HG03060 (cell line): ENCODE measurements around the gene PTPRN.
A peak's percentile ranks its signal among the peaks of the same experiment; 100 is the strongest.
"Not testable (repeated sequence)": the region's sequence is repeated elsewhere in the genome, so short reads cannot be mapped to it uniquely, and the experiment has no call there.

ENCODE experiments used
- ATAC-seq: cut with Tn5 transposase; IDR thresholded peaks from one replicate; pipeline ENCODE4 v1.9.1; 2021; ENCODE audit warnings: low read depth, moderate number of reproducible peaks; ENCODE audit not compliant: unreplicated experiment

The PTPRN gene

DNA sequence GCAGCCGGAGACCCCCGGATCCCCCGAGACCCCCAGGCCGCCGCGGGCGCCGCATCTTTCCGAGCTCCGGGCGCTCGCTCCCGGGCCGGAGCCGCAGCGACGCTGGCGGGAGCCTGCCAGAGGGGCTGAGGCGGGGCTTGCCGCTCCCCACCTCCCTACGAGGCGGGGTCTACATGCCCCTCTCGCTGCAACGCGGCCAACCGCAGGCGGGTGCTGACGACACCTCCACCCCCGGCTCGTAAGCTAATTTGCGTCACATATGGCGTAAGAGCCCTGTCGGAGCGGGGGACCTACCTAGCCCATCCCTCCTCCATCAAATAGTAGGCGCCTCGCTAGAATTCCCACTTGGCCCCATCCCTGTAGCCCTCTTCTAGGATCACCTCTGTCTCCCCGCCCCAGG is at the start of gene PTPRN:
PTPRN (minus strand) TSS at position 124 of the 400 bp plus-strand sequence; CDS start at position 55, 69 bp downstream.
- ATAC-seq: no peak

GRCh38 chr2:219358170-219359075 is 49.2 kb upstream of the PTPRN start:
- no peak for ATAC-seq

DNA sequence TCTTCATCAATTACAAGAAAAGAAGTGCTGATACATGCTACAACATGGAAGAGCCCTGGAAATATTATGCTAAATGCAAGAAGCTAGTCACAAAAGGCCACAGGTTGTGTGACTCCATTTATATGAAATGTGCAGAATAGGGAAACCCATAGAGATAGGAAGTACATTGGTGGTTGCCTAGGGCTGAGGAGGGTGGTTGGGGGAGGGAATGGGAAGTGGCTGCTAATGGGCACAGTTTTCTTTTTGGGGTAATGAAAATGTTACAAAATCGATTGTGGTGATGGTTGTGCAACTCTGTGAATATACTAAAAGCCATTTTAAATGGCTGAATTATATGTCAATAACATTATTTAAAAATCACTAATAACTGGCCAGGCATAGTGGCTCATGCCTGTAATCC is 47.6 kb upstream of the PTPRN start:
- no peak for ATAC-seq

GRCh38 chr2:219354582-219354981 is 45.4 kb upstream of the PTPRN start:
- ATAC-seq: no peak

DNA sequence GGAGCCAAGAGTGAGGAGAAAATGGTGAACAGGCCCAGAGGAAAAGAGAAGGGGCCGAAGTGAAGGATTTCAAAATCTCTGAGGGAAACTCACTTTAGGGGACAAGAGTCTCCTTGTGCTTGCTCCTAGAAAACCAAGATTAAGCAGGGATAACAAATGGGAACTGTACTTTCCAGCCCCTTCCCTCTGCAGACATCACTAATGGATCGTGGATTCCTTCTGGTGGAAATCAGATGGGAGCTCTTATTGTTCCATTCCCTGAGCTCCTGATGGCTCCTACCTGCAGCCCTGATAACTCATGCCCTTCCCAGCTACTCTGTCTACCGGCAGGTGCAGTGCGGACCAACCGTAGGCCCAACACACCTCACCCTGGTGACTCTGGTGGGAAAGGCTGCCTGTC is 43.9 kb upstream of the PTPRN start:
- ATAC-seq: no peak

DNA sequence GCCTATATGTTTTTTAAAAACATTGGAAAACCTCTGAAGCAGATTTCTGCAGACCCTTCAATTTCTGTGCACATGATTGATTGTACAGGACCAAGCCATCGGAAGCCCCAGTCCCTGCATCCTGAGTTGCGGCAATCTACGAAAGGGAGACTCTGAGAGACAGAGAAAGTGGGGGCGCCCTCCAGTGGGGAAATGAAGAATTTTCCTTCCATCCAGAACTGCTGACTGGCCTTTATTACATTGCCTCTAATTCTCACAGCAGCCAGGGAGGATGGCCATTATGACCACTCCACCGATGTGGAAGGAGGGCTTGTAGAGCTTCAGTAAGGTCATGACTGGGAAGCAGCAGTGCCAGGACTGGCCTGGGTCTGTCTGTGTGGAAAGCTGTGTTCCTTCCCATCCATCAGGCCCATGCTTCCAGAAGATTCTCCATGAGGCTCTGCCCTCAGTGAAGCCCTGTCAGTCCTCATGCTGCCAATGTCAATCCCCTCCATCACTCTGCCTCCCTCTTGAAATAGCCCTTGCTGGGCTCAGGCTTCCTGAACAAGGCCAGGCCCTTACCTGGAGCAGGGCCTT is 43.3 kb upstream of the PTPRN start:
- ATAC-seq: peak; percentile 55

- ATAC-seq: no peak
Measured at GRCh38 chr2:219350710-219351221, 41.6 kb upstream of the PTPRN start.

GRCh38 chr2:219350215-219350614 is 41.0 kb upstream of the PTPRN start:
- no peak for ATAC-seq

- no peak for ATAC-seq
Measured at GRCh38 chr2:219344751-219345430, 35.7 kb upstream of the PTPRN start.

GRCh38 chr2:219335373-219335786 is 26.2 kb upstream of the PTPRN start:
- no peak for ATAC-seq

- ATAC-seq: no peak
Measured at GRCh38 chr2:219334076-219334475, 24.9 kb upstream of the PTPRN start.

- ATAC-seq: no peak
Measured at GRCh38 chr2:219332542-219332941, 23.3 kb upstream of the PTPRN start, which contains the start of gene RESP18. RESP18 (minus strand) TSS chr2:219332744.

DNA sequence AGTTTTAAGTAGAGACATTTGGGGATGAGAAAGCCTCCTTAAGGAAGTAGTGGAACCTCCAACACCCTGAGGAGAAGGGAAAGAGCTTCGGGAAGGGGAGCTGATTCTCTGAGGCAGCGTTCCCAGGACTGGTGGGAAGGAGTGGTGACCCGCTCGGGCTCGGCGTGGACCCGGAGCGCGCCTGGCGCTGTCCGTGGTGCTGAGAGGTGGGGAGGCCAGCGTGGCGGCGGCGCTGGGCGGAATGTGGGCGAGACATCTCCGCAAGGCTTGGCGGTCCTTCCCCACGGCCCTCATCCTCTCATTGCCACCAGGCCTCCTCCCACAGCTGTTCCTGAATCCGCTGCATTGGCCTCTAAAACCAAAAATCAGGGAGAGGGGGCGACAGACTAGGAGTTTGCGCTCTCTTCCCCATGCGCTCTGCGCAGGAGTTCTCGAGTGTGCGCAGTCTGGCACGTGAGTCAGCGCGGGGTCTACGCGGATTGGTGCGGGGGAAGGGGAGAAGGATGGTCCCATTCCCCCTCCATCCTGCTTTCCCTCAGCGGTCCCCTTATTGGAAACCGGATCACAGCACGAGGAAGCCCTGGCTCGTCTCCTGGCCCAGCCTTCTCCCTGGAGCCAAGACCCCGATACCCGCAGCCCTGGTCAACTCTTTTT is 22.5 kb upstream of the PTPRN start:
- ATAC-seq: no peak

DNA sequence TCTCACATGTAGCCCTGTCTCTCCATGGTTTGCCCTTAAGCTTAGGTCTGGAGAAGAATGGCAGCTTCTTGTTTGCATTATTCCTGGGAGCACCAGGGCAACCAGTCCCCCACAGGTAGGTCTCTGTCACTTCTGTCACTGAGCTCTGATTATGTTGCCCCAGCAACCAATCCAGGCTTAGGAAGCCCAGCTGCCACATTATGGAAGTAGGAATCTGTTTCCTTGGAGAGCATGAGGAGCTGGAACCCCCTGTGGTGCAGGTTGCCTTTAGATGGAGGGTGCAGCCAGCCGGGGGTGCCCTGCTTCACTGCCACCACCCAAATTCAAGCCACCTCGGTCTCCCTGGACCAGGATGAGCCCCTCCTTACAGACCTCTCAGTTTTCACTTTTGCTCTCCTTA is 18.5 kb upstream of the PTPRN start:
- no peak for ATAC-seq

GRCh38 chr2:219325657-219326315 is 16.6 kb upstream of the PTPRN start:
- no peak for ATAC-seq

- no peak for ATAC-seq
Measured at GRCh38 chr2:219325136-219325535, 15.9 kb upstream of the PTPRN start.

GRCh38 chr2:219323434-219323833 is 14.2 kb upstream of the PTPRN start:
- no peak for ATAC-seq

DNA sequence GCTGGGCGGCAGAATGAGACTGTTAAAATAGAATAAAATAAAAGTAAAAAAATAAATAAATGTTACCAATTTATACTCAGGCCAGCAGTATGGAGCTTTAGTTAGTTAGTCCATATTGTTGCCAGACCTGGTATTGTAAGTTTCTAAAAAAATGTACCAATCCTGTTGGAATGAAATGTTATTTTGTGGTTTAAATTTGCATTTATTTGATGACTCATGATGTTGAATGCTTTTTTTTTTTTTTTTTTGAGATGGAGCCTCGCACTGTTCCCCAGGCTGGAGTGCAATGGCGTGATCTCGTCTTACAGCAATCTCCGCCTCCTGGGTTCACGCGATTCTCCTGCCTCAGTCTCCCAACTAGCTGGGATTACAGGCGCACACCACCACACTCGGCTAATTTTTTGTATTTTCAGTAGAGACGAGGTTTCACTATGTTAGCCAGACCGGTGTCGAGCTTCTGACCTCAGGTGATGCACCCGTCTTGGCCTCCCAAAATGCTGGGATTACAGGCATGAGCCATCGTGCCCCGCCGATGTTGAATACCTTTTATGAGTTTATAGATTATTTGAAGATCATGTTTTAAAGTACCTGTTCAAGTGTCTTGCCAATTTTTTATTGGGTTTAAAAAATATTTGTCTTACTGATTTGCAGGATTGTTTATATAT is 5.7 kb upstream of the PTPRN start:
- no peak for ATAC-seq

DNA sequence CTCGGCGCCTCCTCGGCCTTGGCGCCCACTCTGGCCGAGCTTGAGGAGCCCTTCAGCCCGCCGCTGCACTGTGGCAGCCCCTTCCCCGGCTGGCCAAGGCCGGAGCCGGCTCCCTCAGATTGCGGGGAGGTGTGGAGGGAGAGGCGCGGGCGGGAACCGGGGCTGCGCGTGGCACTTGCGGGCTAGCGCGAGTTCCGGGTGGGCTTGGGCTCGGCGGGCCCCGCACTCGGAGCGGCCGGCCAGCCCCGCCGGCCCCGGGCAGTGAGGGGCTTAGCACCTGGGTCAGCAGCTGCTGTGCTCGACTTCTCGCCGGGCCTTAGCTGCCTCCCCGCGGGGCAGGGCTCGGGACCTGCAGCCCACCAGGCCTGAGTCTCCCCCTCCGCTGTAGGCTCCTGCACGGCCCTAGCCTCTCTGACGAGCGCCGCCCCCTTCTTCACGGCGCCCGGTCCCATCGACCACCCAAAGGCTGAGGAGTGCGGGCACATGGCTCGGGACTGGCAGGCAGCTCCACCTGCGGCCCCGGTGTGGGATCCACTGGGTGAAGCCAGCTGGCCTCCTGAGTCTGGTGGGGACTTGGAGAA is 3.6 kb upstream of the PTPRN start:
- ATAC-seq: not testable (repeated sequence)
